OCI-LY1 (cell line): ENCODE data around the gene AKR7A3.

Experiments
- H2AFZ ChIP-seq: fragments of 200-600 bp; sonication (generic), shearing (Covaris generic); 2 replicates; pipeline ENCODE4 v1.6.0; 2014; ENCODE audit warnings: antibody characterized with exemption, mild to moderate bottlenecking, low read length
- H3F3A ChIP-seq: fragments of 200-600 bp; sonication (generic), shearing (Covaris generic); 2 replicates; pipeline ENCODE4 v1.6.0; 2014; ENCODE audit warnings: mild to moderate bottlenecking, antibody characterized with exemption, low read length, moderate library complexity; ENCODE audit not compliant: insufficient read depth
- H3K27ac ChIP-seq: fragments of 200-600 bp; sonication (generic); 2 replicates; pipeline ENCODE4 v1.5.1; 2014; ENCODE audit warnings: low read length, mixed run types, mild to moderate bottlenecking, low read depth; ENCODE audit not compliant: poor library complexity, severe bottlenecking
- H3K27me3 ChIP-seq: fragments of 200-600 bp; sonication (generic); 2 replicates; pipeline ENCODE4 v1.6.0; 2014; ENCODE audit warnings: antibody characterized with exemption, mild to moderate bottlenecking, low read length, moderate library complexity; ENCODE audit not compliant: insufficient read depth
- H3K36me3 ChIP-seq: fragments of 200-600 bp; sonication (generic); 2 replicates; pipeline ENCODE4 v1.6.1; 2014; ENCODE audit warnings: mild to moderate bottlenecking, antibody characterized with exemption, low read length, moderate library complexity, mixed read lengths; ENCODE audit not compliant: insufficient read depth
- H3K4me1 ChIP-seq: fragments of 200-600 bp; sonication (generic); 2 replicates; pipeline ENCODE4 v1.5.1; 2014; ENCODE audit warnings: mild to moderate bottlenecking, low read length, moderate library complexity; ENCODE audit not compliant: insufficient read depth, severe bottlenecking
- H3K4me2 ChIP-seq: fragments of 200-600 bp; sonication (generic), shearing (Covaris generic); 2 replicates; pipeline ENCODE4 v1.6.1; 2014; ENCODE audit warnings: low read length
- H3K4me3 ChIP-seq: fragments of 200-600 bp; sonication (generic); 2 replicates; pipeline ENCODE4 v1.5.1; 2014; ENCODE audit warnings: low read length, low read depth, mild to moderate bottlenecking, mixed read lengths; ENCODE audit not compliant: poor library complexity, severe bottlenecking
- H3K79me2 ChIP-seq: fragments of 200-600 bp; shearing (Covaris generic); 2 replicates; pipeline ENCODE4 v1.6.1; 2016; ENCODE audit warnings: mixed run types, low read length, mixed read lengths; ENCODE audit not compliant: insufficient read depth
- H3K9ac ChIP-seq: fragments of 200-600 bp; sonication (generic), shearing (Covaris generic); 2 replicates; pipeline ENCODE4 v1.6.1; 2014; ENCODE audit warnings: mild to moderate bottlenecking, low read length, mixed read lengths
- H3K9me2 ChIP-seq: fragments of 200-600 bp; sonication (generic), shearing (Covaris generic); 2 replicates; pipeline ENCODE4 v1.6.1; 2014; ENCODE audit warnings: low read depth, mild to moderate bottlenecking, low read length, mixed read lengths
- H3K9me3 ChIP-seq: fragments of 200-600 bp; shearing (Covaris generic); 2 replicates; pipeline ENCODE4 v1.6.1; 2014; ENCODE audit warnings: low read length, mixed read lengths
- H4K20me1 ChIP-seq: fragments of 200-600 bp; sonication (generic), shearing (Covaris generic); 2 replicates; pipeline ENCODE4 v1.6.0; 2016; ENCODE audit warnings: mild to moderate bottlenecking, low read length; ENCODE audit not compliant: insufficient read depth
- CTCF ChIP-seq: fragments of 200-600 bp; sonication (generic), shearing (Covaris generic); IDR thresholded peaks from 2 replicates; pipeline ENCODE4 v1.5.1; 2017; ENCODE audit warnings: mild to moderate bottlenecking, antibody characterized with exemption, low read length, moderate library complexity, mixed read lengths
- EZH2 ChIP-seq: fragments of 200-600 bp; sonication (generic), shearing (Covaris generic); IDR thresholded peaks from 2 replicates; pipeline ENCODE4 v1.8.0; 2017; ENCODE audit warnings: borderline replicate concordance, mixed run types, mild to moderate bottlenecking, antibody characterized with exemption, low read length, moderate library complexity, mixed read lengths

The AKR7A3 gene

GRCh38 chr1:19322481-19322880, 33.9 kb upstream of the AKR7A3 start:
- no peaks in the 10 kb centered on the region for H3K9me3 ChIP-seq
- H3K9ac ChIP-seq = no peak overlapping the region

GRCh38 chr1:19321071-19321470, 32.5 kb upstream of the AKR7A3 start:
- H3K4me3 ChIP-seq = no peak overlapping the region
- no peaks in the 10 kb centered on the region for H3K9me3 ChIP-seq
- H4K20me1 ChIP-seq = no peaks in the 10 kb centered on the region
- no peak overlapping the region for H3K4me2 ChIP-seq
- no peaks in the 10 kb centered on the region for H3K9me2 ChIP-seq
- H3K27ac ChIP-seq = no peak overlapping the region
- no peaks in the 10 kb centered on the region for H3K27me3 ChIP-seq
- H3K9ac ChIP-seq = no peak overlapping the region
- peaks cover 17% of the 10 kb centered on the region for H3K36me3 ChIP-seq
- peaks cover 25% of the 10 kb centered on the region for H3K4me1 ChIP-seq
- H3K79me2 ChIP-seq = no peaks in the 10 kb centered on the region
- no peaks in the 10 kb centered on the region for H3F3A ChIP-seq
- TF ChIP-seq CTCF (no peak), EZH2 (no peak)
- H2AFZ ChIP-seq = no peak overlapping the region

More at GRCh38 chr1:19322481-19322880, 33.9 kb upstream of the AKR7A3 start:
- no peaks in the 10 kb centered on the region for H3F3A ChIP-seq
- H4K20me1 ChIP-seq = no peaks in the 10 kb centered on the region
- H3K4me2 ChIP-seq = no peak overlapping the region
- H3K9me2 ChIP-seq = no peaks in the 10 kb centered on the region
- TF ChIP-seq CTCF = no peak
- no peak for TF ChIP-seq EZH2
- H3K4me3 ChIP-seq = no peak overlapping the region
- H3K4me1 ChIP-seq = peaks cover 17% of the 10 kb centered on the region
- H3K27ac ChIP-seq = no peak overlapping the region
- no peaks in the 10 kb centered on the region for H3K27me3 ChIP-seq
- peaks cover 17% of the 10 kb centered on the region for H3K36me3 ChIP-seq
- no peak overlapping the region for H2AFZ ChIP-seq
- no peaks in the 10 kb centered on the region for H3K79me2 ChIP-seq

- Histone ChIP-seq H3K27ac (no peak overlapping the region), H3K9me3 (no peaks in the 10 kb centered on the region), H2AFZ (no peak overlapping the region), H3K4me1 (peaks cover 36% of the 10 kb centered on the region), H3K27me3 (no peaks in the 10 kb centered on the region), H3F3A (no peaks in the 10 kb centered on the region), H3K4me3 (no peak overlapping the region), H3K9ac (no peak overlapping the region), H3K79me2 (no peaks in the 10 kb centered on the region), H3K4me2 (no peak overlapping the region), H3K36me3 (peaks cover 9% of the 10 kb centered on the region; the same call in 1 of the 2 replicates), H4K20me1 (no peaks in the 10 kb centered on the region), H3K9me2 (no peaks in the 10 kb centered on the region)
- TF ChIP-seq EZH2 (no peak), CTCF (no peak)
Observed at GRCh38 chr1:19319196-19319595, 30.6 kb upstream of the AKR7A3 start.
